ENCODE data around the gene LHPP.

GRCh38 chr10:124578231-124579010 lies 116.8 kb downstream of the LHPP start:
- no peak for TF ChIP-seq CTCF (IDR thresholded peaks at IDR 0.05)
- TF ChIP-seq POLR2AphosphoS5 (IDR thresholded peaks at IDR 0.05) = no peak
- TF ChIP-seq POLR2A (IDR thresholded peaks at IDR 0.05) = no peak
